ENCODE results near the gene C17orf58. TPM values are rescaled to one million over a fixed set of nuclear protein-coding genes. Genes with fewer than 3 reads are reported as not detected.
A peak's percentile ranks its signal among the peaks of the same experiment; 100 is the strongest.
"Not testable (repeated sequence)": the region's sequence is repeated elsewhere in the genome, so short reads cannot be mapped to it uniquely, and the experiment has no call there.

The C17orf58 gene
- total RNA-seq, 2 donors from 2014 or later = 16.2 to 24.8 TPM

- Mint-ChIP-seq H3K27me3 (ENCODE audit: low read depth) (no peaks in the 10 kb centered on the region), H3K9me3 (no peaks in the 10 kb centered on the region), H3K36me3 (ENCODE audit: insufficient read depth in 2 of 2) (peaks cover 0 to 3% of the 10 kb centered on the region in 2 donors), H3K4me3 (no peak overlapping the region), H3K27ac (no peak overlapping the region), H3K4me1 (ENCODE audit: low read depth) (no peaks in the 10 kb centered on the region)
- DNase-seq = no peak
- no peak for ATAC-seq (replicated peaks in 1 of 2)
Observed at GRCh38 chr17:67974185-67974584, 22.1 kb downstream of the C17orf58 start.

GRCh38 chr17:67970783-67971182, 25.5 kb downstream of the C17orf58 start:
- no peak for ATAC-seq (replicated peaks in 1 of 2)
- DNase-seq = no peak
- Mint-ChIP-seq H3K27me3 (ENCODE audit: low read depth) (no peaks in the 10 kb centered on the region), H3K4me3 (no peak overlapping the region), H3K36me3 (ENCODE audit: insufficient read depth in 2 of 2) (peaks cover 0 to 11% of the 10 kb centered on the region in 2 donors), H3K4me1 (ENCODE audit: low read depth) (no peaks in the 10 kb centered on the region), H3K27ac (no peak overlapping the region), H3K9me3 (no peaks in the 10 kb centered on the region)

GRCh38 chr17:67963145-67963572, 33.1 kb downstream of the C17orf58 start:
- peak; percentile 77 to 78 for DNase-seq
- ATAC-seq (replicated peaks in 1 of 2) = peak; percentile 87 to 93
- Mint-ChIP-seq H3K36me3 (ENCODE audit: insufficient read depth in 2 of 2) (peaks cover 7 to 29% of the 10 kb centered on the region in 2 donors), H3K27ac (peak overlapping the region; percentile 62), H3K4me3 (peak overlapping the region in 1 of 2 donors; percentile 0), H3K4me1 (ENCODE audit: low read depth) (peaks cover 16% of the 10 kb centered on the region)
- not testable (repeated sequence) for H3K27me3 Mint-ChIP-seq (ENCODE audit: low read depth); H3K9me3 Mint-ChIP-seq

- DNase-seq = not testable (repeated sequence)
- peaks cover 7 to 24% of the 10 kb centered on the region in 2 donors for H3K36me3 Mint-ChIP-seq (ENCODE audit: insufficient read depth in 2 of 2)
- ATAC-seq (replicated peaks in 1 of 2) = peak in 1 of 2 donors; percentile 22
Observed at GRCh38 chr17:67962156-67962555, 34.1 kb downstream of the C17orf58 start.

GRCh38 chr17:67960276-67960675, 36.0 kb downstream of the C17orf58 start:
- not testable (repeated sequence) for ATAC-seq (replicated peaks in 1 of 2)

More at GRCh38 chr17:67962156-67962555, 34.1 kb downstream of the C17orf58 start:
- H3K27ac Mint-ChIP-seq = peak overlapping the region; percentile 62
- H3K27me3 Mint-ChIP-seq (ENCODE audit: low read depth); H3K9me3 Mint-ChIP-seq; H3K4me3 Mint-ChIP-seq: not testable (repeated sequence)
- peaks cover 16% of the 10 kb centered on the region for H3K4me1 Mint-ChIP-seq (ENCODE audit: low read depth)

GRCh38 chr17:67959510-67959909, 36.8 kb downstream of the C17orf58 start:
- ATAC-seq (replicated peaks in 1 of 2) (no peak), DNase-seq (no peak)
- Mint-ChIP-seq H3K27ac (peak overlapping the region; percentile 83), H3K4me1 (ENCODE audit: low read depth) (peaks cover 16% of the 10 kb centered on the region), H3K4me3 (no peak overlapping the region), H3K9me3 (no peaks in the 10 kb centered on the region), H3K27me3 (ENCODE audit: low read depth) (no peaks in the 10 kb centered on the region), H3K36me3 (ENCODE audit: insufficient read depth in 2 of 2) (peaks cover 5 to 21% of the 10 kb centered on the region in 2 donors)

More at GRCh38 chr17:67960276-67960675, 36.0 kb downstream of the C17orf58 start:
- H3K27me3 Mint-ChIP-seq (ENCODE audit: low read depth); H3K4me3 Mint-ChIP-seq; DNase-seq; H3K9me3 Mint-ChIP-seq: not testable (repeated sequence)
- Mint-ChIP-seq H3K36me3 (ENCODE audit: insufficient read depth in 2 of 2) (peaks cover 7 to 22% of the 10 kb centered on the region in 2 donors), H3K4me1 (ENCODE audit: low read depth) (peaks cover 16% of the 10 kb centered on the region), H3K27ac (peak overlapping the region; percentile 6)

- no peaks in the 10 kb centered on the region for H3K9me3 Mint-ChIP-seq
- H3K27me3 Mint-ChIP-seq (ENCODE audit: low read depth) = no peaks in the 10 kb centered on the region
- no peak overlapping the region for H3K4me3 Mint-ChIP-seq
- no peak for DNase-seq
- peaks cover 4 to 18% of the 10 kb centered on the region in 2 donors for H3K36me3 Mint-ChIP-seq (ENCODE audit: insufficient read depth in 2 of 2)
- ATAC-seq (replicated peaks in 1 of 2) = no peak
- no peak overlapping the region for H3K27ac Mint-ChIP-seq
- no peaks in the 10 kb centered on the region for H3K4me1 Mint-ChIP-seq (ENCODE audit: low read depth)
Observed at GRCh38 chr17:67950945-67951344, 45.3 kb downstream of the C17orf58 start.

GRCh38 chr17:67947325-67947813, 48.9 kb downstream of the C17orf58 start:
- no peaks in the 10 kb centered on the region for H3K4me1 Mint-ChIP-seq (ENCODE audit: low read depth)
- ATAC-seq (replicated peaks in 1 of 2) (no peak), DNase-seq (no peak)
- peak overlapping the region; percentile 9 for H3K27ac Mint-ChIP-seq
- H3K27me3 Mint-ChIP-seq (ENCODE audit: low read depth) = no peaks in the 10 kb centered on the region
- H3K36me3 Mint-ChIP-seq (ENCODE audit: insufficient read depth in 2 of 2) = peaks cover 10 to 16% of the 10 kb centered on the region in 2 donors
- no peak overlapping the region for H3K4me3 Mint-ChIP-seq
- H3K9me3 Mint-ChIP-seq = no peaks in the 10 kb centered on the region

GRCh38 chr17:67946513-67946912, 49.8 kb downstream of the C17orf58 start:
- peaks cover 10 to 21% of the 10 kb centered on the region in 2 donors for H3K36me3 Mint-ChIP-seq (ENCODE audit: insufficient read depth in 2 of 2)
- H3K4me1 Mint-ChIP-seq (ENCODE audit: low read depth) = no peaks in the 10 kb centered on the region
- no peak overlapping the region for H3K27ac Mint-ChIP-seq
- DNase-seq (no peak), ATAC-seq (replicated peaks in 1 of 2) (no peak)
- H3K27me3 Mint-ChIP-seq (ENCODE audit: low read depth) = no peaks in the 10 kb centered on the region
- no peak overlapping the region for H3K4me3 Mint-ChIP-seq
- no peaks in the 10 kb centered on the region for H3K9me3 Mint-ChIP-seq

- no peak overlapping the region for H3K27ac Mint-ChIP-seq
Observed at GRCh38 chr17:67944035-67944434, 52.2 kb downstream of the C17orf58 start.

GRCh38 chr17:67942810-67943209, 53.5 kb downstream of the C17orf58 start:
- peaks cover 9 to 27% of the 10 kb centered on the region in 2 donors for H3K36me3 Mint-ChIP-seq (ENCODE audit: insufficient read depth in 2 of 2)
- H3K9me3 Mint-ChIP-seq = no peaks in the 10 kb centered on the region
- H3K4me3 Mint-ChIP-seq = no peak overlapping the region
- no peaks in the 10 kb centered on the region for H3K27me3 Mint-ChIP-seq (ENCODE audit: low read depth)
- ATAC-seq (replicated peaks in 1 of 2) = no peak
- no peak for DNase-seq
- no peak overlapping the region for H3K27ac Mint-ChIP-seq
- H3K4me1 Mint-ChIP-seq (ENCODE audit: low read depth) = no peaks in the 10 kb centered on the region

More at GRCh38 chr17:67944035-67944434, 52.2 kb downstream of the C17orf58 start:
- H3K4me1 Mint-ChIP-seq (ENCODE audit: low read depth) = no peaks in the 10 kb centered on the region
- peaks cover 12 to 25% of the 10 kb centered on the region in 2 donors for H3K36me3 Mint-ChIP-seq (ENCODE audit: insufficient read depth in 2 of 2)
- H3K27me3 Mint-ChIP-seq (ENCODE audit: low read depth) = no peaks in the 10 kb centered on the region
- DNase-seq = no peak
- no peaks in the 10 kb centered on the region for H3K9me3 Mint-ChIP-seq
- H3K4me3 Mint-ChIP-seq = no peak overlapping the region
- no peak for ATAC-seq (replicated peaks in 1 of 2)

Other genes with a start within 250 kb of the C17orf58 start
- gene BPTF, start 171.0 kb downstream of the C17orf58 start, total RNA-seq = 10 to 100 TPM; 86.9 to 95.1 TPM
- 100 to 1,000 TPM; 193 to 201 TPM for gene KPNA2, start 39.3 kb upstream of the C17orf58 start, total RNA-seq